Activated CD8-positive, alpha-beta T cell treated with anti-CD3 and anti-CD28 coated beads for 36 hours (primary cell): ENCODE measurements around the gene MIS18A. TPM values are rescaled to one million over a fixed set of nuclear protein-coding genes. Genes with fewer than 3 reads are reported as not detected.

ENCODE experiments used
- ATAC-seq: fragments of 200-7000 bp; cut with Tn5 transposase; one replicate; pipeline ENCODE4 v1.10.0; 2021; ENCODE audit warnings: mild to moderate bottlenecking, moderate library complexity
- CTCF ChIA-PET: fragments of 350-600 bp; sonication (Branson Sonifier 250); formaldehyde crosslinking; loops from one replicate; lab custom pipeline; 2021; ENCODE audit warnings: antibody characterized with exemption; lab: Charles Lee
- POLR2A ChIA-PET: fragments of 350-600 bp; sonication (Branson Sonifier 250); formaldehyde crosslinking; loops from one replicate; lab custom pipeline; 2021; ENCODE audit warnings: antibody characterized with exemption; lab: Charles Lee
- DNase-seq: peaks from one replicate; pipeline ENCODE4 v3.0.0-alpha.2; 2020
- H3K27ac Mint-ChIP-seq: one replicate; pipeline ENCODE4 v1.8.0; 2021; ENCODE audit warnings: mild to moderate bottlenecking, mixed read lengths
- H3K27me3 Mint-ChIP-seq: one replicate; pipeline ENCODE4 v1.8.0; 2021; ENCODE audit warnings: mixed read lengths
- H3K36me3 Mint-ChIP-seq: one replicate; pipeline ENCODE4 v1.8.0; 2021; ENCODE audit warnings: low read depth, mixed read lengths
- H3K4me1 Mint-ChIP-seq: one replicate; pipeline ENCODE4 v1.8.0; 2021; ENCODE audit warnings: low read depth, mixed read lengths
- H3K4me3 Mint-ChIP-seq: one replicate; pipeline ENCODE4 v1.8.0; 2021; ENCODE audit warnings: mild to moderate bottlenecking, moderate library complexity, mixed read lengths
- H3K9me3 Mint-ChIP-seq: one replicate; pipeline ENCODE4 v1.8.0; 2021; ENCODE audit warnings: mixed read lengths
- CTCF ChIP-seq: fragments of 200-600 bp; IDR thresholded peaks from one replicate; pipeline ENCODE4 v1.8.0; 2022; ENCODE audit warnings: antibody characterized with exemption, mild to moderate bottlenecking
- intact Hi-C: fragments of 100-400 bp; cut with micrococcal nuclease; formaldehyde crosslinking; loops from one replicate; pipeline ENCODE4 v1.10.0; 2022
- total RNA-seq, 2 experiments: library from RNA; stranded (reverse); gene quantifications; one replicate each; pipeline ENCODE4 v1.2.3, GENCODE V29; 2021

Gene MIS18A, protein sequence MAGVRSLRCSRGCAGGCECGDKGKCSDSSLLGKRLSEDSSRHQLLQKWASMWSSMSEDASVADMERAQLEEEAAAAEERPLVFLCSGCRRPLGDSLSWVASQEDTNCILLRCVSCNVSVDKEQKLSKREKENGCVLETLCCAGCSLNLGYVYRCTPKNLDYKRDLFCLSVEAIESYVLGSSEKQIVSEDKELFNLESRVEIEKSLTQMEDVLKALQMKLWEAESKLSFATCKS
- total RNA-seq: 10 to 100 TPM; 34.6 to 35.1 TPM

GRCh38 chr21:32278518-32279376 lies at the start of gene MIS18A:
Gene MIS18A (minus strand): TSS chr21:32279049. CDS start chr21:32279014, 35 bp downstream.
- Mint-ChIP-seq H3K9me3 (no peaks in the 10 kb centered on the region), H3K4me3 (peak within 1 kb of the TSS; percentile 100), H3K36me3 (peaks cover 15% of the 10 kb centered on the region), H3K27me3 (no peaks in the 10 kb centered on the region), H3K4me1 (peaks cover 11% of the 10 kb centered on the region), H3K27ac (peak within 1 kb of the TSS; percentile 95)
- intact Hi-C loops: no loop called here
- no peak for TF ChIP-seq CTCF
- DNase-seq: peak; percentile 98
- ChIA-PET POLR2A (interaction anchor here (0.8 to 1.8 kb wide), 3 partner anchors 12 to 333 kb away, joined by 3 to 8 read pairs (median 3); partner anchors contain the start of genes CFAP298 and MRAP), CTCF (interaction anchor here (1.1 to 1.6 kb wide), 5 partner anchors 9 to 413 kb away, joined by 3 to 5 read pairs (median 3); no protein-coding TSS in a partner anchor)
- ATAC-seq: peak; percentile 92

DNA sequence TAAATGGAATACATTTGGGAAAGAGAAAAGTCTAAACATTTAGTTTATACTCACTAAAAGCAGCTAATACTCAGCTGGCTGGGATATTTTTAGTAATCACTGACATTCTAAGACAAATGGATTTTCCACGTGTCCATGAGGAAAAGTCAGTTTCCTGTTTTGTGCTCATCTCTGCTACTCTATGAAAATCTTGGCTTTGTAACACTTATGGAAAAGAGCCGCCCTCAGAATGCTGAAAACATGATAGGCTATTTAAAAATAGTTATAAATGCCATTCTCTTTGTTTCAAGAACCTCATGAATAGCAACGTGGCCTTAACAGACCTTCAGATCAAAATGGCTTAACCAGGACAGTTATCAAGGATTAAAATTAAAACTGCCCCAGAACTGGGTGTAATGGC lies 49.7 kb upstream of the MIS18A start:
- H3K27ac Mint-ChIP-seq: no peak overlapping the region
- TF ChIP-seq CTCF: no peak

DNA sequence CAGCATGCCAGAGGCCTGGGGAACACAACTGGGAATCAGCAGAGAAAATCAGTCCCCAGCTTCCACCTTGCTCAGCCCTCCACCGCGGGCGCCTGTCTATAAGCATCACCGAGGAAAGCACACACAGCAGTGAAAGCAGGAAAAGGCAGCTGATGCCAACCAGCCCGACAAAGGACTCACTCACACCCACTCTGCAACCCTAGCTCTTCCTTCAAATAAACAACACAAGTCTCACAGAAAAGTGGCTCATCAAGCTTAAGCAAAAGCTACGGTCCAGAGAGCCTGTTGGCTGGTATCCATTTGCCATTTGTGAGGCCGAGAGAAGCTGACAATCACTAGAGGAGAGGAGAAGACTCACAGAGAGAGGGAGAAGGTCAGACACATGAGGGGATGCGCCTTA lies 46.9 kb upstream of the MIS18A start:
- TF ChIP-seq CTCF: no peak
- intact Hi-C loops: no loop called here
- no peak for ATAC-seq
- no peak for DNase-seq
- Mint-ChIP-seq H3K9me3 (no peaks in the 10 kb centered on the region), H3K27me3 (no peaks in the 10 kb centered on the region), H3K4me1 (no peaks in the 10 kb centered on the region), H3K27ac (no peak overlapping the region), H3K4me3 (no peak overlapping the region), H3K36me3 (peaks cover 86% of the 10 kb centered on the region)
- ChIA-PET POLR2A (no interaction called here), CTCF (interaction anchor here (0.8 kb wide), 1 partner anchor 275 kb away, joined by 3 read pairs; no protein-coding TSS in a partner anchor)

More for the DNA sequence above, 49.7 kb upstream of the MIS18A start:
- H3K4me3 Mint-ChIP-seq: no peak overlapping the region
- POLR2A ChIA-PET: no interaction called here
- DNase-seq (no peak), ATAC-seq (no peak)
- peaks cover 89% of the 10 kb centered on the region for H3K36me3 Mint-ChIP-seq
- H3K27me3 Mint-ChIP-seq: no peaks in the 10 kb centered on the region
- H3K9me3 Mint-ChIP-seq: no peaks in the 10 kb centered on the region
- CTCF ChIA-PET: interaction anchor here (1.0 kb wide), 1 partner anchor 273 kb away, joined by 3 read pairs; no protein-coding TSS in a partner anchor
- intact Hi-C loops: no loop called here
- no peaks in the 10 kb centered on the region for H3K4me1 Mint-ChIP-seq

DNA sequence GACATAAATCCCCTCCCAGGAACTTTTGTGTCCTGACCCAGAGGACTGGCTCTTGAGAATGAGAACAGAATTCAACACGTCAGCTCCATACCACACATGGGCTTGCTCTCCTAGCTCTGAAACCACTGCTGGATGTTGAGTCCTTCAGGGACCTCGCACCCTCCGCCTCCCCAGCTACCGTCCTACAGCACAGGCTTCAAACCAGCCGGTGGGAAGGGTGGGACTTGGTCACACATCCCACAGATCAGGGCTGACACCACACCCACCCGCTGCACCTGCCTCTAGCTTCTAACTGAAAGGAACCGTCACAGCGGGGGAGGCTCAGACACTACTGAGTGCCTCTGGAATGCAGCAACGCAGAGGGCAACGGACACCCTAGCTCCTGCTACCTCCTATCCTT lies 43.8 kb upstream of the MIS18A start:
- ChIA-PET CTCF (no interaction called here), POLR2A (interaction anchor here (0.8 to 1.2 kb wide), 2 partner anchors 10 to 70 kb away, joined by 3 read pairs; partner anchors contain the start of gene URB1)
- no peak for TF ChIP-seq CTCF
- no peaks in the 10 kb centered on the region for H3K9me3 Mint-ChIP-seq
- H3K27me3 Mint-ChIP-seq: no peaks in the 10 kb centered on the region
- peaks cover 72% of the 10 kb centered on the region for H3K36me3 Mint-ChIP-seq
- H3K27ac Mint-ChIP-seq: no peak overlapping the region
- DNase-seq (no peak), ATAC-seq (no peak)
- H3K4me3 Mint-ChIP-seq: no peak overlapping the region
- no peaks in the 10 kb centered on the region for H3K4me1 Mint-ChIP-seq
- intact Hi-C loops: no loop called here
